Ishikawa (cell line): ENCODE data around the gene SMAP1.

Source experiments
- CEBPB ChIP-seq: IDR thresholded peaks from 2 replicates; pipeline ENCODE4 v1.6.1; 2012
- CREB1 ChIP-seq: IDR thresholded peaks from 2 replicates; pipeline ENCODE4 v1.6.1; 2012; ENCODE audit warnings: low read depth
- EGR1 ChIP-seq: IDR thresholded peaks from 2 replicates; pipeline ENCODE4 v1.6.1; 2012
- EP300 ChIP-seq: IDR thresholded peaks from 2 replicates; pipeline ENCODE4 v1.6.1; 2012; ENCODE audit warnings: borderline replicate concordance
- FOXM1 ChIP-seq: IDR thresholded peaks from 2 replicates; pipeline ENCODE4 v1.6.1; 2012; ENCODE audit warnings: low read depth, borderline replicate concordance
- RAD21 ChIP-seq: IDR thresholded peaks from 2 replicates; pipeline ENCODE4 v1.6.1; 2012; ENCODE audit warnings: low read depth
- TAF1 ChIP-seq: IDR thresholded peaks from 2 replicates; pipeline ENCODE4 v1.6.1; 2012; ENCODE audit warnings: low read depth, mild to moderate bottlenecking
- YY1 ChIP-seq: IDR thresholded peaks from 2 replicates; pipeline ENCODE4 v1.6.1; 2012; ENCODE audit warnings: low read depth
- ZBTB7A ChIP-seq: IDR thresholded peaks from 2 replicates; pipeline ENCODE4 v1.6.1; 2012; ENCODE audit warnings: low read depth
- TF ChIP-seq, protein P1 (sequence below): IDR thresholded peaks from 2 replicates; pipeline ENCODE4 v1.6.1; 2012; ENCODE audit warnings: low read depth, mild to moderate bottlenecking

DNA sequence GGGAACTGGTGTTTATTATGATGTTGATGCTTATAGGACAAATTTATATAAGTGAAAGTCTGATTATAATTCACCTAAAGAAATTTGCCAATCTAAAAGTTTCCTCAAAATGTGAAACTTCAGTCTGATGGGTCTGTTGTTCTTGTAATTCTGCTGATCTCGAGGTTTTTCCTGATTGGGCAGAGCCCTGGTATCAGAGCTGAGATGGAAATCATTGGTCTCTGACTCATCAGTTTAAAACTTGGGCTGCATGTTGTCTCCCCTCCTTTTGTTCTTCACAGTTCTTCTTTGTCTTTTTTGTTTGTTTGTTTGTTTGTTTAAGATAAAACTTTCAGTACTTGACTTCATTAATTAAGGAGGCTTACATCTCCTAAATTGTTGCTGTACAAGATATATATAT lies 5.9 kb downstream of the SMAP1 start:
- TF ChIP-seq EGR1 (no peak), YY1 (no peak), TAF1 (no peak), EP300 (no peak), CREB1 (no peak), CEBPB (no peak), ZBTB7A (no peak), FOXM1 (no peak), RAD21 (no peak)
- TF ChIP-seq, protein P1, sequence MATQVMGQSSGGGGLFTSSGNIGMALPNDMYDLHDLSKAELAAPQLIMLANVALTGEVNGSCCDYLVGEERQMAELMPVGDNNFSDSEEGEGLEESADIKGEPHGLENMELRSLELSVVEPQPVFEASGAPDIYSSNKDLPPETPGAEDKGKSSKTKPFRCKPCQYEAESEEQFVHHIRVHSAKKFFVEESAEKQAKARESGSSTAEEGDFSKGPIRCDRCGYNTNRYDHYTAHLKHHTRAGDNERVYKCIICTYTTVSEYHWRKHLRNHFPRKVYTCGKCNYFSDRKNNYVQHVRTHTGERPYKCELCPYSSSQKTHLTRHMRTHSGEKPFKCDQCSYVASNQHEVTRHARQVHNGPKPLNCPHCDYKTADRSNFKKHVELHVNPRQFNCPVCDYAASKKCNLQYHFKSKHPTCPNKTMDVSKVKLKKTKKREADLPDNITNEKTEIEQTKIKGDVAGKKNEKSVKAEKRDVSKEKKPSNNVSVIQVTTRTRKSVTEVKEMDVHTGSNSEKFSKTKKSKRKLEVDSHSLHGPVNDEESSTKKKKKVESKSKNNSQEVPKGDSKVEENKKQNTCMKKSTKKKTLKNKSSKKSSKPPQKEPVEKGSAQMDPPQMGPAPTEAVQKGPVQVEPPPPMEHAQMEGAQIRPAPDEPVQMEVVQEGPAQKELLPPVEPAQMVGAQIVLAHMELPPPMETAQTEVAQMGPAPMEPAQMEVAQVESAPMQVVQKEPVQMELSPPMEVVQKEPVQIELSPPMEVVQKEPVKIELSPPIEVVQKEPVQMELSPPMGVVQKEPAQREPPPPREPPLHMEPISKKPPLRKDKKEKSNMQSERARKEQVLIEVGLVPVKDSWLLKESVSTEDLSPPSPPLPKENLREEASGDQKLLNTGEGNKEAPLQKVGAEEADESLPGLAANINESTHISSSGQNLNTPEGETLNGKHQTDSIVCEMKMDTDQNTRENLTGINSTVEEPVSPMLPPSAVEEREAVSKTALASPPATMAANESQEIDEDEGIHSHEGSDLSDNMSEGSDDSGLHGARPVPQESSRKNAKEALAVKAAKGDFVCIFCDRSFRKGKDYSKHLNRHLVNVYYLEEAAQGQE: no peak
